ES-I3 (cell line): ENCODE measurements around the gene JAM3.

Source experiments
- H3K36me3 ChIP-seq: 2 replicates; pipeline ENCODE4 v1.6.1; 2013; ENCODE audit warnings: mild to moderate bottlenecking, low read length, control low read depth, moderate library complexity; ENCODE audit not compliant: insufficient read depth
- H3K4me1 ChIP-seq: 2 replicates; pipeline ENCODE4 v1.6.1; 2013; ENCODE audit warnings: mild to moderate bottlenecking, control low read depth, low read length; ENCODE audit not compliant: insufficient read depth
- H3K9ac ChIP-seq: 2 replicates; pipeline ENCODE4 v1.6.1; 2013; ENCODE audit warnings: low read depth, mild to moderate bottlenecking, low read length, moderate library complexity
- H3K9me3 ChIP-seq: 2 replicates; pipeline ENCODE4 v1.6.1; 2013; ENCODE audit warnings: mild to moderate bottlenecking, low read length, moderate library complexity; ENCODE audit not compliant: control insufficient read depth, insufficient read depth

The JAM3 gene

GRCh38 chr11:134045799-134046635 lies 22.9 kb upstream of the JAM3 start:
- Histone ChIP-seq H3K9ac (no peak overlapping the region), H3K36me3 (no peaks in the 10 kb centered on the region), H3K4me1 (peaks cover 14% of the 10 kb centered on the region), H3K9me3 (no peaks in the 10 kb centered on the region)

- H3K4me1 ChIP-seq: peaks cover 14% of the 10 kb centered on the region
- H3K9me3 ChIP-seq: no peaks in the 10 kb centered on the region
- no peaks in the 10 kb centered on the region for H3K36me3 ChIP-seq
- peak overlapping the region; percentile 35; the same call in 1 of the 2 replicates for H3K9ac ChIP-seq
These were observed 22.0 kb upstream of the JAM3 start for GRCh38 chr11:134046681-134047449.

GRCh38 chr11:134047586-134047999 lies 21.3 kb upstream of the JAM3 start:
- no peaks in the 10 kb centered on the region for H3K36me3 ChIP-seq
- H3K9ac ChIP-seq: peak overlapping the region; percentile 35; the same call in 1 of the 2 replicates
- no peaks in the 10 kb centered on the region for H3K9me3 ChIP-seq
- H3K4me1 ChIP-seq: peaks cover 16% of the 10 kb centered on the region

- no peaks in the 10 kb centered on the region for H3K9me3 ChIP-seq
- H3K9ac ChIP-seq: peak overlapping the region; percentile 35; the same call in 1 of the 2 replicates
- peaks cover 19% of the 10 kb centered on the region for H3K4me1 ChIP-seq
- no peaks in the 10 kb centered on the region for H3K36me3 ChIP-seq
These were observed 20.8 kb upstream of the JAM3 start for GRCh38 chr11:134048028-134048427.

- H3K4me1 ChIP-seq: peaks cover 22% of the 10 kb centered on the region
- H3K9me3 ChIP-seq: no peaks in the 10 kb centered on the region
- no peaks in the 10 kb centered on the region for H3K36me3 ChIP-seq
- H3K9ac ChIP-seq: no peak overlapping the region
These were observed 19.6 kb upstream of the JAM3 start for GRCh38 chr11:134049303-134049702.

GRCh38 chr11:134050541-134051383 lies 18.1 kb upstream of the JAM3 start:
- peaks cover 22% of the 10 kb centered on the region for H3K4me1 ChIP-seq
- peak overlapping the region; percentile 18; the same call in 1 of the 2 replicates for H3K9ac ChIP-seq
- no peaks in the 10 kb centered on the region for H3K9me3 ChIP-seq
- no peaks in the 10 kb centered on the region for H3K36me3 ChIP-seq

- Histone ChIP-seq H3K4me1 (peaks cover 13% of the 10 kb centered on the region), H3K36me3 (no peaks in the 10 kb centered on the region), H3K9ac (no peak overlapping the region), H3K9me3 (no peaks in the 10 kb centered on the region)
These were observed 16.4 kb upstream of the JAM3 start for GRCh38 chr11:134052395-134052987.

- H3K4me1 ChIP-seq: peaks cover 9% of the 10 kb centered on the region; the same call in 1 of the 2 replicates
- no peaks in the 10 kb centered on the region for H3K36me3 ChIP-seq
- H3K9ac ChIP-seq: no peak overlapping the region
- no peaks in the 10 kb centered on the region for H3K9me3 ChIP-seq
These were observed 15.6 kb upstream of the JAM3 start for GRCh38 chr11:134052988-134053945.

- no peak overlapping the region for H3K9ac ChIP-seq
- H3K4me1 ChIP-seq: peaks cover 9% of the 10 kb centered on the region; the same call in 1 of the 2 replicates
- H3K36me3 ChIP-seq: no peaks in the 10 kb centered on the region
- no peaks in the 10 kb centered on the region for H3K9me3 ChIP-seq
These were observed 13.8 kb upstream of the JAM3 start for GRCh38 chr11:134055029-134055428.

GRCh38 chr11:134060316-134060715 lies 8.6 kb upstream of the JAM3 start:
- no peaks in the 10 kb centered on the region for H3K36me3 ChIP-seq

GRCh38 chr11:134062265-134063123 lies 6.4 kb upstream of the JAM3 start:
- peaks cover 3% of the 10 kb centered on the region; the same call in 1 of the 2 replicates for H3K4me1 ChIP-seq
- no peaks in the 10 kb centered on the region for H3K36me3 ChIP-seq
- no peak overlapping the region for H3K9ac ChIP-seq
- no peaks in the 10 kb centered on the region for H3K9me3 ChIP-seq

More at GRCh38 chr11:134060316-134060715, 8.6 kb upstream of the JAM3 start:
- no peaks in the 10 kb centered on the region for H3K9me3 ChIP-seq
- H3K4me1 ChIP-seq: no peaks in the 10 kb centered on the region
- H3K9ac ChIP-seq: no peak overlapping the region

GRCh38 chr11:134063124-134063495 lies 5.8 kb upstream of the JAM3 start:
- Histone ChIP-seq H3K9ac (no peak overlapping the region), H3K36me3 (no peaks in the 10 kb centered on the region), H3K9me3 (no peaks in the 10 kb centered on the region)

More at GRCh38 chr11:134063124-134063495, 5.8 kb upstream of the JAM3 start:
- H3K4me1 ChIP-seq: peaks cover 3% of the 10 kb centered on the region; the same call in 1 of the 2 replicates
